GM19372 (cell line): Measurements from ENCODE around the gene MTMR6.

Experiments used
- ATAC-seq: cut with Tn5 transposase; IDR thresholded peaks from one replicate; pipeline ENCODE4 v1.9.1; 2021; ENCODE audit warnings: mild to moderate bottlenecking, low read depth, moderate library complexity; ENCODE audit not compliant: unreplicated experiment

The MTMR6 gene

GRCh38 chr13:25224151-25224550, 63.1 kb downstream of the MTMR6 start:
- ATAC-seq = no peak

- ATAC-seq = no peak
These were observed 64.5 kb downstream of the MTMR6 start for GRCh38 chr13:25222740-25223139.

GRCh38 chr13:25218019-25218418, 69.3 kb downstream of the MTMR6 start:
- no peak for ATAC-seq

DNA sequence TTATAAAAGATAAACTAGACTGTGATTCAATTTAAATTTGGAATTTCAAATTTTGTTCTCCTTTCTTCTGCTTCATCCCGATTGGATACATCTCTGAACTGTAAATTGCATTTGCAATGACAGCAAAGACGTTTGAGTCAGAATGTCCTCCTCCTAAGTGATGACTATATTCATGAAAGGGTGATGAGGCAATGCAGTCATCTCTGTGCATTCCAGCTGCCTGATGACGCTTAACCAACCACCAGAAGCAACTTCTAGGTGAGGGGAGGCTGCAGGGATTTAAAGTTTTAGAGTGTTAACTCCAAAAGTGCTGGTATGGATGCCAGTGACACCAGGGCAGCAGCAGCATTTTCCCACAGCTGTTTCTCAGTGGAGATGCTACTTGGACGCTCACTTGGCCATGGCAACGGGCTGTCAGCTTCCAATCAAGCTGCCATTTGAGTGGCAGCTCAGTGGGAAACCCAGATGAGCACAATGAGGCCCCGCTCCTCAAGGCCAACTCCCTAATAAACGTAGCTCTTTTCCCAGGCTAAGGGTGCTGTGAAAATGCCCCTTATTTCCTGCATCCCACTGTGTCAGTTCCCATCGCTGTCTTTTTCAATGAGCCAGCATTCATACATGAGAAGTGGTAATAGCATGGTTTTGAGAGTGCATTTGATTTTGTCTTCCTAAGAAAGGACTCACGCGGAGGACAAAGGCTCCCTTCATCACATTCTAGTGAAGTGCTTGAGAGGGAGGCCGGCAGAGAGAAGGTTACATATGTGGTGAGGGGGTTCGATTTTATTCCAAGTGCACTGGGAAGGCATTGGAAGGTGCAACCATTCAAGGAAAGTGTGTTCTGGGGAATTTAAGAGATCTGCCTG, 70.0 kb downstream of the MTMR6 start:
- no peak for ATAC-seq

- no peak for ATAC-seq
These were observed 72.1 kb downstream of the MTMR6 start for GRCh38 chr13:25215253-25215575.

DNA sequence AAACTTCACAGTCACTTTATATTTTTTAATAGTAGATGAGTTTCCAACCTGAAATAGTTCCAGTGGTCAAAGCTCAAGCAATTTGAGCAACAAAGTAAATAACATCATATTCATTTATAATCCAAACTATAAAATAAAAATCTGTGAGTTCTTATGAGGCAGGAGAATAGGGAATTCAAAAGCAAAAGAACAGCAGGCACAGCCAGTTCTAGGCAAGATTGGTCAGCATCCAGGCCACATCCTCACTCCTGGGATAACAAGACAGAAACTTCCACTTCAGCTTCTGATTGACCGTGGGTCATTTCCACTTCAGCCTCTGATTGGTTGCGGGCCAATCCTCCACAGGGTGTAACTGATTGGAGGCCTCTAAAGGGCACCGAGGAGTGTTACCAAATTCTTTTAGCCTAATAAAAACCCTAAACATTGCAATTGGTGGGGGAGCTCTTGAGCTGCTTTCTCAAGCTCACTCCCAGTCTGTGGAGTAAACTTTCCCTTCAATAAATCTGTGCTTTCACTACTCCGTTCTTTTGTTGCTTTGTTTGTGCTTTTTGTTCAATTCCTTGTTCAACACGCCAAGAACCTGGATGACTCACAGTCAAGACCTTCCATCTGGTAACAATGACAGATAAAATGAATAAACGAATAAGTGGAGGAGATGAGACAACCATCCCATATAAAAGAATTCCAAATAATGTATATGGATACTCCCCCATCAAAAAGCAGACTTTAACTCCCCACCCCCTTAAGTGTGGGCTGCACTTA, 72.6 kb downstream of the MTMR6 start:
- no peak for ATAC-seq

- ATAC-seq = no peak
These were observed 73.6 kb downstream of the MTMR6 start for GRCh38 chr13:25213715-25214114.

DNA sequence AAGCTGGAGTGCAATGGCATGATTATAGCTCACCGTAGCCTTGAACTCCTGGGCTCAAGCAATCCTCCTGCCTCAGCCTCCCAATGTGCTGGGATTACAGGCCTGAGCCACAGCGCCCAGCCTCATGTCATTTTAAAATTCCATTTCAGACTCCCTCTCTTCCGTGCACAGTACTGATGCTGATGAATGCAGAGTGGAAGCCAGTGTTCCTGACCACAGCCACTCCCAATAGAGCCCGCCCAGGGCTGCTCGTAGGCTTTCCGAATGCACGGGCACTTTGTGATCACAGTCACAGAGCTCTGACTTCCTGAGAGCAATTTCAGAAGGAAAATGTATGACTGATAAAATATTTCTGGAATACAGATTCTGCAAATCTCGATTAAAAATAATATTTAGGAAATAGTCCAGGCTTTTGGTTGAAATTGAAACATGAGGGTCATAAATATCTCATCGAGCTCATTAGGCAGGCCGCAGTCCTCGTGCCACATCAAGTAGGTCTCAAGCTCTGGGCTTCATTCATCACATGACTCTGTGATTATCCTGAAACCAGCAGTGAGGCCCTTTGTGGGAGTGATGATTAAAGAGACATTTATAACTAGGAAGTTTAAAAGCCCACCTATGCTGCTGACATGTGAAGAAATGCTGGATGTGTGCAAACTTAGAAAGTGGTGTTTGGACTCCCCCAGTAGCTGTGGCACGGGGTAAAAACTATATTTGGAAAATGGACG, 76.3 kb downstream of the MTMR6 start:
- no peak for ATAC-seq

DNA sequence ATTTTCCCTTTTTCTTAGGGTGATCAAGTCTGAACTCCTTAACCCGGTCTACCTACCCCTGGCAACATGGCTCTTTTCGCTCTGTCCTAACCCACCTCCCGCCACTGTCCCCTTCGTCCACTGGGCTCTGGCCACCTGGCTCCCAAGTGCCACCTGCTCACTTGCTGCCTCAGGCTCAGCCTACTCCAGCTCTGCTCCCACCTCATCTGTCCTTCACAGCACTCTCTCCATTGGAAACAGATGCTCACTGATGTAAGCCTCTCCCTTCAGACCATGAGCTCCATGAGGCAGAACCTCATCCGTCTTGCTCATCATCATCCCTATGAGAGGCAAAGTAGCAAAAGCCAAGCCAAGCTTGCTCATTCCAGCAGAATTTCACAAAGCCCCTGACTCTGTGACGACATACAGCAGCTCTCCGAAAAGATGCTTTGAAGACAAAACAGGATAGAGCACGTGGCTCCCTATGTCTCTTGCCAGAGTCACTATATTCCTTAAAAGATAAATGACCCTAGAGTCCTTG, 79.9 kb downstream of the MTMR6 start:
- no peak for ATAC-seq

- ATAC-seq = no peak
These were observed 82.4 kb downstream of the MTMR6 start for GRCh38 chr13:25204863-25205262.

DNA sequence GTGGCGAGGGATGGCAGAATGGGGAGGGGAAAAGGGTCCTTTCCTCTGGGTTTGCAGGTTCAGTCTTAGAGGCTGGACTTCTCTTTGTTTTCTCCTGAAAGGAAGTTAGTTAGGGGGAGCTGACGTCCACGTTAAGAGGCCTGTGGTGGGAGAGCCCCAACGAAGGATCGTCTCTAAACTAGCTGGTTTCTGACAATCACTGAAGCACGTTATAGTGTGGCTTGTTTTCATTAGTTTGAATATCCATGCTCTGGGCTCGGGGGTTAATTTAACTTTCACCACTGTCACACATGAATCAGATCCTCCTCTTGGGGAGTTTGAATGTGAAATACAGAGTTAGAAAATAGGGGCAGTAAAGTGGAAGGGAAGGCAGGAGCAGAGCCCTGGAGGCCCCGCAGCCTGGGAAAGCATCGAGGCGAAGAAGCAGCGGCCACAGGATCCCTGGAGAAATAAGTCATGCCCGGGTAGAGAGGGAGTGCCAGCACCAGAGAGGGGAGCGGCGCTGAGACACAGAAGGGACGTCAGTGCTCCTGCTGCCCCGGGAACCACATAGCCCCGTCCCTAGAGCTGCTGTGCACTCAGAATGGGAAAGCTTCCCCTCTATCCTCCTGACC, 84.1 kb downstream of the MTMR6 start:
- ATAC-seq = no peak

GRCh38 chr13:25200783-25201182, 86.5 kb downstream of the MTMR6 start:
- ATAC-seq = no peak

DNA sequence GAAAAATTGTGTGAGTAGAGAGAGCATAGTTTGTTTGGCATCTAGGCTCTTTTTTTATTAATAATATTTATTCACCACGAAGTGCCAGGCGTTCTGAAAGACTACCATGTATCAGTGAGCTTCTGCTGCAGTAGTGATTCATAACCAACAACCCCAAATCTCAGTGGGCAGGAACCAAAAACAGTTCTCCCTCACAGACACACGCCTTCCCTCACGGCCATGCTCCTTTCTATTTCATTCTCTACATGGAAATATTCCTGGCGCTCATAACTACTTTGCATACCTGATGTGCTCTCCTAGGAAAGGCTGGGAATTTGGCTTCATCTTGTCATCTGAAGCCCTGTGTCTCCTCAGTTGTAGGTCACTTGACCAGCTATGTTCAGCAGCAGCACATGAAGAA, 88.6 kb downstream of the MTMR6 start:
- ATAC-seq = no peak

DNA sequence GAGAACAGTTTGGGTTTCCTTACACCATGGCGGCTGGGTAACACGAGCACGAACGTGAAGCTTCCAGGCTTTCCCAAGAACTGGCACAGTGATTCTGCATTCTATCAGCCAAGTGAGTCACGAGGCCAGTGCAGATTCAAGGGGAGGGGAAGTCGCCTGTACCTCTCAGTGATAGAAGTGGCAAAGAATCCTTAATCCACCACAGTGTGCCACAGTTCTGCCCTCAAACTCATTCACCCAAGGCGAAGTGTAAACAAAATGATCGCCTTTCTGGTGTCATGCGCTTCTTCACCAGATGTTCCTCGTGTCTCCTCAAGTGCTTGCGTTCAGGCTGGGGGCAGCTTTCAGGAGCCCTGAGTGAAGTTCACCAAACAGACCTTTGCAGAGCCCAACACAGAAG, 90.3 kb downstream of the MTMR6 start:
- no peak for ATAC-seq
